ENCODE data around the gene DUSP1. TPM values are rescaled to one million over a fixed set of nuclear protein-coding genes. Genes with fewer than 3 reads are reported as not detected.
A peak's percentile ranks its signal among the peaks of the same experiment; 100 is the strongest.

DUSP1 gene
- total and polyA plus RNA-seq, 10 of the 15 experiments (the other 5 are each of a cell fraction or from before 2014, with no cell fraction given), result 1.4 to 6.2 (median 3.9) TPM

DNA sequence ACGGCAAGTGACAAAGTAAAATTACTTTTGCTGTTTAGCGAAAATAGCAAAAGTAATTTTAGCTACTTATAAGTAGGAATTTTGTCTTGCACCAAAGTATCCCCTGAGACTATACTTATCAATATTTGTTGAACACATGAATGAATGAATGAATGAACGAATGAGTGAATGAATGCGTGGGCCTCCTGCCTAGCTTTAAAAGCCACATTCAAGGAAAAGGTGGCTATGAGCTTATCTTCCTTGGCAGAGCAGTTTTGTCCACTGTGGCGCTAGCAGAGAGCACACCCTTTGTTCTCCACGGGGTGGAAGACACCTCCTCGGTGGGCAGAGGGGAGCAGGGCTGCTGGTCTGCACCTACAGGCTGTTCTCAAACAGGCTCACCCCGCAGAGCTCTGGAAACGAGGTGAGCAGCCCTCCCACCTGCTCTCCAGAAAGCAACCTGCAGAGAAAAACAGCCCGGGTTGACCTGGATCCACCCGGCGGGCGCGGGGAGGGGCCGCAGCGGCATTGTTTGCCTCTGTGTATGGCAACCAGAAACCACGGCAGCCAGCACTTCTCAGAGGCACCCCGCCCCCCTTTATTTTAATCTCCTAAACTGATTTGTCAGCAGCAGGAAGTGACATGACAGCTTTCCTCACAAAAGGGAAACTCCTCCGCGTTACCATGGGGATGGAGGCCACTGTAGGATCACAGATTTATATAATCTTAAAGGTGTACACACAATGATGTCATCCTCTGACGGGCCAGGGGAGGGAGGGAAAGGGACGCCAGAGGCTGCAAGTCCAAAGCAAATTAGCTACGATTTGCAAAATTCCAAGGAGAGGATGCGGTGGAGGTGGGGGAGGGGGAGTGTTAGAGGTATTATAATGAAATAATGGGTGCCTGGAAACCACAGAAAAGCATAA lies 5.9 kb downstream of the DUSP1 start (continued):
- no peak for TF ChIP-seq RFX5 (IDR thresholded peaks at IDR 0.05; ENCODE audit: low read depth, low read length)
- TF ChIP-seq, protein P1, sequence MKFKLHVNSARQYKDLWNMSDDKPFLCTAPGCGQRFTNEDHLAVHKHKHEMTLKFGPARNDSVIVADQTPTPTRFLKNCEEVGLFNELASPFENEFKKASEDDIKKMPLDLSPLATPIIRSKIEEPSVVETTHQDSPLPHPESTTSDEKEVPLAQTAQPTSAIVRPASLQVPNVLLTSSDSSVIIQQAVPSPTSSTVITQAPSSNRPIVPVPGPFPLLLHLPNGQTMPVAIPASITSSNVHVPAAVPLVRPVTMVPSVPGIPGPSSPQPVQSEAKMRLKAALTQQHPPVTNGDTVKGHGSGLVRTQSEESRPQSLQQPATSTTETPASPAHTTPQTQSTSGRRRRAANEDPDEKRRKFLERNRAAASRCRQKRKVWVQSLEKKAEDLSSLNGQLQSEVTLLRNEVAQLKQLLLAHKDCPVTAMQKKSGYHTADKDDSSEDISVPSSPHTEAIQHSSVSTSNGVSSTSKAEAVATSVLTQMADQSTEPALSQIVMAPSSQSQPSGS (IDR thresholded peaks at IDR 0.05; ENCODE audit: low read length), result peak; percentile 95
- TF ChIP-seq POLR2A (IDR thresholded peaks at IDR 0.05; ENCODE audit: low read depth, low read length), result peak; percentile 37; the same call in 1 of the 2 replicates
- TF ChIP-seq MEF2A (IDR thresholded peaks at IDR 0.05; ENCODE audit: insufficient read depth, low read depth, low read length), result 0 out of 2 replicates have a peak, but pooled peaks have one; percentile 12
- TF ChIP-seq IKZF1 (conservative IDR thresholded peaks at IDR 0.05), result peak; percentile 46; the same call in 1 of the 2 replicates
- TF ChIP-seq EP300 (IDR thresholded peaks at IDR 0.05; ENCODE audit: borderline replicate concordance in 1 of 2, control insufficient read depth in 1 of 2, low read depth in 2 of 2, low read length in 2 of 2), result peak in 1 of 2 experiments; percentile 82; a peak in 2 of 4 replicates
- TF ChIP-seq CHD4 (IDR thresholded peaks at IDR 0.05), result no peak
- TF ChIP-seq CHD2 (IDR thresholded peaks at IDR 0.05; ENCODE audit: borderline replicate concordance, low read depth, low read length), result peak; percentile 55; the same call in 1 of the 2 replicates
- TF ChIP-seq ZNF274 (IDR thresholded peaks at IDR 0.05; ENCODE audit: insufficient read depth, insufficient read length), result no peak
- peak; percentile 8 for TF ChIP-seq RELA (IDR thresholded peaks at IDR 0.05; ENCODE audit: borderline replicate concordance, partially characterized antibody)
- peak; percentile 83 for TF ChIP-seq PBX3 (IDR thresholded peaks at IDR 0.05; ENCODE audit: insufficient replicate concordance, low read depth, low read length)
- TF ChIP-seq HDGF (IDR thresholded peaks at IDR 0.05), result 0 out of 2 replicates have a peak, but pooled peaks have one; percentile 28
- peak; percentile 51; the same call in 1 of the 2 replicates for TF ChIP-seq NR2F1 (conservative IDR thresholded peaks at IDR 0.05)
- 0 out of 4 replicates have a peak, but pooled peaks of 1 of the 2 experiments have one; percentile 51 for TF ChIP-seq SRF (IDR thresholded peaks at IDR 0.05; ENCODE audit: low read depth in 2 of 2, low read length in 2 of 2)
- peak; percentile 55; the same call in 1 of the 2 replicates for TF ChIP-seq NBN (IDR thresholded peaks at IDR 0.05)
- TF ChIP-seq KLF5 (IDR thresholded peaks at IDR 0.05; ENCODE audit: partially characterized antibody), result peak; percentile 66
- TF ChIP-seq ATF7 (IDR thresholded peaks at IDR 0.05; ENCODE audit: low read depth), result peak; percentile 99
- 0 out of 2 replicates have a peak, but pooled peaks have one; percentile 65 for TF ChIP-seq RELB (IDR thresholded peaks at IDR 0.05; ENCODE audit: low read depth)
- 0 out of 2 replicates have a peak, but pooled peaks have one; percentile 11 for TF ChIP-seq MAX (IDR thresholded peaks at IDR 0.05; ENCODE audit: low read depth, low read length)
- no peak for TF ChIP-seq ZBED1 (IDR thresholded peaks at IDR 0.05; ENCODE audit: borderline replicate concordance)
- TF ChIP-seq FOS (IDR thresholded peaks at IDR 0.05; ENCODE audit: borderline replicate concordance, extremely low read depth, insufficient read length), result no peak
- TF ChIP-seq BMI1 (IDR thresholded peaks at IDR 0.05; ENCODE audit: borderline replicate concordance), result peak; percentile 96
- TF ChIP-seq TAF1 (IDR thresholded peaks at IDR 0.05; ENCODE audit: borderline replicate concordance, low read depth, low read length), result 0 out of 2 replicates have a peak, but pooled peaks have one; percentile 20
- no peak for TF ChIP-seq TCF12 (IDR thresholded peaks at IDR 0.05; ENCODE audit: low read depth, low read length)
- TF ChIP-seq SP1 (IDR thresholded peaks at IDR 0.05; ENCODE audit: low read depth, low read length), result peak; percentile 40
- TF ChIP-seq HCFC1 (IDR thresholded peaks at IDR 0.05; ENCODE audit: low read length), result no peak
- no peak for TF ChIP-seq NR2C1 (IDR thresholded peaks at IDR 0.05)
- peak; percentile 73; the same call in 1 of the 2 replicates for TF ChIP-seq CREM (IDR thresholded peaks at IDR 0.05; ENCODE audit: low read depth)

Data from GM12878 (cell line).